HG02798 (cell line): ENCODE measurements around the gene ADTRP.
"Not testable (repeated sequence)": the region's sequence is repeated elsewhere in the genome, so short reads cannot be mapped to it uniquely, and the experiment has no call there.

ENCODE experiments used
- ATAC-seq: cut with Tn5 transposase; IDR thresholded peaks from one replicate; pipeline ENCODE4 v1.9.1; 2021; ENCODE audit warnings: mild to moderate bottlenecking; ENCODE audit not compliant: unreplicated experiment, poor library complexity

Gene ADTRP

DNA sequence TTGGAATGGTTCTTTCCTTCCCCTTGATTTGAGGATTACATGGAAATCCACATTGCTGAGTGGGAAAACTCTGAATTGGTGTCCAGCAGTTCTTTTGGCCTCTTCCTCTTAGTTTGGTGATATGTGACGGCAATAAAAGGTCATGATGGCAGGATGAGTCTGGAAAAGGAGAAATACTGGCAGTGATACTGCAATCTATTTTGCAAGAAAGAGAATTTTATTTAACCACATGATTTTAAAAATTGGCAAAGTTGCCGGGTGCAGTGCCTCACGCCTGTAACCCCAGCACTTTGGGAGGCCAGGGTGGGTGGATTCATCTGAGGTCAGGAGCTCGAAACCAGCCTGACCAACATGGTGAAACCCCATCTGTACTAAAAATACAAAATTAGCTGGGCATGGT, 73.1 kb downstream of the ADTRP start:
- ATAC-seq: no peak

DNA sequence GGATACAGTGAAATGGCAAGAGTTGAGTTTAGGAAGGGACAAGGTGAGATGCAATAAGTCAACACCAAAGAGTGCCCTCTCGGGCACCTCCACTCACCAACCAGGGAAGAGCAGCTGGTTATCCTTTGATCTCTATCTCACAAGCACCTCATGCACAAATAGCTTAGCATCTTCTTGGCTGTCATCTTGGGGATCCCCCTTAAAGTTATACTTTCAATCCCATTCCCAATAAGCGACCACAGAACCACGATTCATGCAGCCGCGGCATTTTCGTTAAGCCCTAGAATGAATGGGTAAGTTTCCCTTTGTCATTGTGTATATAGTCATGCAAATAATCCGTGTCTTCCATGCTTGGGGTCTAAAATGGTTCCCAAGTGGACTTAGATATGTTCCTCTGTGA, 73.5 kb downstream of the ADTRP start:
- ATAC-seq: no peak

DNA sequence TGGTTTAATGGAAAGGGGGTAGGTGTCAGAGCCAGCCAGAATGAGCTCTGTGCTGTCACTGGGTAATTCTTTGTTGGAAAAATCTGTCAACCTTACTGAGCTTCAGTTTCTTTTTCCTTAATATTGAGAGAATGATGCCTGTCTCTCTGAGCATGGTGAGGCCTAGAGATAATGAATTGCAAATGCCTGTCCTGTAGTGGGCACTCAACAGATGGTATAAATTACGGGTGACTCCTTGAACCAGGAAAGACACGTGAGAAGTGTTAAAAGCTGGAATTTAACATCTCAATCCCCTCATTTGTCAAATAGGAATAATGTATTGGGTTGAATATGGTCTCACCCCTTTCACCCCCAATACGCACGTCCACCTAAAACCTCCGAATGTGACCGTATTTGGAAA, 74.9 kb downstream of the ADTRP start:
- ATAC-seq: no peak

DNA sequence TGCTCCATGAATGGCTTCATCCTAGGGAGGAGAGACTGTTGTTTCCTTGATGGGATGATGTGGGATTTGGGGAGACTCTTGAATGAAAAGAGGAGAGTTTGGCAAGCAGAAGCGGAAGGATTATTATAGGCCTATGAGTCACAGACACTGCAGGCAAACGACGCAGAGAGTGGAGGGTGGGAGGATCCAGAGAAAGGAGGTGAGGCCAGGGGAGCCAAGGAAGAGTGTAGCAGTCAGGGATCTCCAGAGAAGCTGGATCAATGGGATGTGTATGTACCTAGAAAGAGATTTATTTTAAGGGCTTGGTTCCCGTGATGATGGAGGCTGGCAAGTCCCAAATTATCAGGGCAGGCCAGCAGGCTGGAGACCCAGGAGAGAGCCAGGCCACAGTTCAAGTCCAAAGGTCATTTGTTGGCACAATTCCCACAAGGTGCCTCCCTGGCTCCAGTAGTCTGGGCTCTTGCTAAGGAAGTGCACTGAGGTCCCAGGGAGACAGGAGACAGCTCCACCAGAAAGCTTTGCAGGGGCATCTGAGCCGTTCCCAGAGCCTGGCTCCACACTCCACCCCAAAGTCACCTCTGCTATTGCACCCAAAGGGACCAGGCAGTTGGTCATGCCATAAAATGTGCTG, 76.0 kb downstream of the ADTRP start:
- no peak for ATAC-seq

DNA sequence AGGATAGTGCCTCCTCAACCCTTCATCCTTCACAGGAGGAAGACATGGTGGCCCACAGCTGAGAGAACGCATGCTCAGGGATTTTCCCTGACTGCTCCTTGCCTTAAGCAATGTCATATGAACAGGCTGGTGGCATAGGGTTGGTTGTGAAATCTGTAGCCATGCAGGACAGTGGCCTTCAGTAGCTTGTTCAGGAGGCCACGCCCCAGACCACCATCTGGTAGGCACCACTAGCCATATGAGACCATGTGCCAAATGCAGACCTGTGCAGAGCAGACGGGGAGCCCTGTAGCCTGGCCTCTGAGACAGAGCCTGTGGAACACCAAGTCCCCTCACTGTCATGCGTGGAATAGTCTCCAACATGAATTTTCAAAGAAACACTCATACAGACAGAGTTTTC, 76.5 kb downstream of the ADTRP start:
- no peak for ATAC-seq

DNA sequence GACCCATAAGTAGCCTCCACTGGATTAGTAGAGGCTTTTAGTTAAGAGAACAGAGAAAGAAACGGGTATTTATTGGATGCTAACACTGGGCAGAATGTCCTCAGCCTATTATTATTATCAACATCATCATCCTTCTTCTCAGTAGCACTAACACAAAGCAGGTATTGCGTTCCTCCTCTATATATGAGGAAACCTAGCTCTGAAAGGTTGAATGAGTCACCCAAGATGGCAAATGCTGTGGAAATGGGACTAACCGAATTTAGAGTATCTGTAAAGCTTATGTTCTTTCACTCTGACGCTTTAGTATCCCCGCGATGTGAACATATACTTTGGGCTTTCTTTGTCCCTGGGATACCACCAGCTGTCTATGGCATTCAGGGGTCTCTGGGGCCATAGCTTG, 77.0 kb downstream of the ADTRP start:
- ATAC-seq: no peak

- no peak for ATAC-seq
These were observed 78.4 kb downstream of the ADTRP start for GRCh38 chr6:11700118-11700718.

DNA sequence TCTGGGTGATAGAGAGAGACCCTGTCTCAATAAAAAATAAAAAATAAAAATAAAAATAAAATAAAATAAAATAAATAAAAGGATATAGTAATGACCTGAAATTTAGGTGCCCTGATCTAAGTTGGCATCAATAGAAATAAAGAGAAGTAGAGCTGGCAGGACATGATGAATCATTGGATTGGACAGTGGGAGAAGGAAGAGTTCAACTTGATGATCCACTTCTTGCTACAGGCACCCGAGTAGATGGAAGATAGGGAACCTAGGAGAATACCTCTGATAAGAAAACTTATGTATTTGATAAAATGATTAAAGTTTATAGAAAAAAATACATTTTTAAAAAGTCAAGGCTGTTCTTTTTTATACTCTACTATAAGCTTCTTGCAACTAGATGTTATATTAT, 79.0 kb downstream of the ADTRP start:
- ATAC-seq: no peak

GRCh38 chr6:11692451-11693376, 85.9 kb downstream of the ADTRP start:
- ATAC-seq: no peak

DNA sequence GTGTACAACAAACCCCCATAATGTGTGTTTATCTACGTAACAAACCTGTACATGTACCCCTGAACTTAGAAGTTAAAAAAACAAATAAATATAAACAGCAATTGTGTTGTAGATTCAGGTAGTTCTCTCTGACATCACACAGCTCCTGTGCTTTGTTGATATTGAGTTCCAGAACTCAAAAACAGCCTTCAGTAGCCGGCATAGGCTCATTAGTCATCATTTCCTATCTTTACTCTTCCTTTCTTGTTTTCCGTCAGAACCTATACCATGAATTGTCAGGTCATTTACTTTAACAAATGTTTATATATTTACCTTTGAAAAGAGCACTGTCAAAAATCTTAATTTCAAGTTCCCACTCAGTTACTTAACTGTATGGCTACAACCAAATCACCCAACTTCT, 88.8 kb downstream of the ADTRP start:
- ATAC-seq: no peak

- ATAC-seq: not testable (repeated sequence)
These were observed 89.2 kb downstream of the ADTRP start for GRCh38 chr6:11689400-11689799.

DNA sequence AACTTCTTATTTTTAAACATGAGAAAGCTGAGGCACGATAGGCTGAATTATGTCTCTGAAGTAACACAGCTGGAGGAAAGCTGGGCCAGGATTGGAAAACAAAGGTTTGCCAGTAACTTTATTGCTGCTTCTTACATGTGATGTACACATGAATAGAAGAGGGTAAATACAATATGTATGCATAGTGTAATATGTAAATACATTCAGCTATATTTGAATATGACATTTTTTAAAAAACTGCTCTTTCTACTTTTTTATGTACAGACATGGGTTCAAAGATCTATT, 90.2 kb downstream of the ADTRP start:
- ATAC-seq: no peak

- ATAC-seq: no peak
These were observed 93.0 kb downstream of the ADTRP start for GRCh38 chr6:11685481-11686093.

DNA sequence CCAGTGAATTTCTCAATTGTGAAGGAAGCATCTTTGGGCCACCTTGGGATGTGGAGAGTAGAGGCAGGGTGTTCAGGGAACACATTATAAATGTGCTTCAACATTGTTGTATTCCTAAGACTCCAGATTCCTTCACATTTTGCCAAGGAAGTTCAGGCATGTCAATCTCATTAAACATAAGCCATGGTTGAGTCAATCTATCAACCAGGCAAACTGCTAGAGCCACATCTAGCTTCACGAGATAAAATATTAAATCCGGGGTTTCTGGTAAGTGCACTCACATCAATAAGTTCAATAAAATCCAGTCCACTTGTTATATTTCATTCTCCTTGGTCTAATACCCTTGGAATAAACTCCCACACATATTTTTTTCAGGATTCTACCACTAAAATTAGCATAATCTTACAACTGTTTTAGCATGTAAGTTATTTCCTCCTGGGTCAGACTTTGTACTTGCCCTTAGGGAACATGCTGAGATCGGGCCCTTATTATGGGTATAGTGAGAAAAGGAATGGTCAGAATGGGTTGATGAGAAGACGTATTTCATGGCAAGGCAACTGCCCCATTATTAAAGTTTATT, 93.6 kb downstream of the ADTRP start:
- ATAC-seq: no peak

DNA sequence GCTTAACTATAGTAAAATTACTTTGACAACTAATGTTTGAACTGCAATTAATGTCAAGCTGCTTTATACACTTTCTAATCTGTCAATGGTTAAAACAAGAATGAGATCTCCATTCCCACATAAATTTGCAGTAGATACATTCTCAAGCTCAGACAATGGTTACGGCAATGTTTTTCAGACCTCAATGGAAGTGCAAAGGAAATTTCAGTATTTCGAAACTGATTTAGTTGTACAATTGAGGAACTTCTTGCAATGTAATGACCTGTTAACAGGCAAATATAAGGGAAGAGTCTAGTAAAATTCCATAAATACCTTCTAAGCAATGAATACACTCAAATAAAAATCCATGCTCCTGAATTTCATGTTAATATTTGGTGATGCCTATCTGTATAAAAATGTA, 94.7 kb downstream of the ADTRP start:
- no peak for ATAC-seq

DNA sequence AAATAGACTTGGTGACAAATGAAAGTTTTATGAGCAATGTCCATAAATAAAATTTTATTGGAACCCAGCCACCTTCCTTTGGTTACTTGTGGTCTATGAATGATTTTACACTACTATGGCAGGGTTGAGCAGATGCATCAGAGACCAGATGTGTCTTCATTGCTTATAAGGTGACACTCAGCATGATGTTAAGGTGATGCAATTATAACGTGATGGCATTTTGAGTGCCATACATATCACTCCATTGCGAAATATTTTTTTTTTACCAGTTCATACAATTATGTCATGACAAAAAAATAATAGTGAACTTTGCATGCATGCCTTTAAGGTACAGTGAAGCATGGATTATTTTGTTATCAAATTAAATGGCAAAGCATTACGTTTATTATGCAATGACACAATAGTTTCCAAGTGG, 96.0 kb downstream of the ADTRP start:
- ATAC-seq: no peak

GRCh38 chr6:11681770-11682169, 96.8 kb downstream of the ADTRP start:
- ATAC-seq: no peak

GRCh38 chr6:11681357-11681756, 97.2 kb downstream of the ADTRP start:
- no peak for ATAC-seq

GRCh38 chr6:11680479-11680878, 98.1 kb downstream of the ADTRP start:
- not testable (repeated sequence) for ATAC-seq

DNA sequence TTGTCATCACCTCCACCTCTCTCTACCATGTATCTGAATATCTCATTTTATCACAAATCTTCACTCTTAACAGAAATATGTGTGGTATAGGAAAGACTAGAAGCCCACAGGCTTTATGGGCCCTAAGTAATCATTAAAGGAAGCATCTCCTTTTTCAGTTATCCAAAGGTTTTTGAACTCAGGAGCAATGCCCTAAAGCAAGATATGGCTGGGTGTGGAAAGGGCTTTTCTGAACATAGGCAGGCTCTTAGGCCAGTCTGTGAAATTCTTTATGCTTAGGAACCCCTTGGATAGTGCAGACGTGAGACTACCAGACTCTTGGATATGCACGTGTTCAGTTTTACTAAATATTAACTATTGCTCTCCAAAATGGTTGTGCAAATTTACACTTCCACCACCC, 99.5 kb downstream of the ADTRP start:
- ATAC-seq: no peak

DNA sequence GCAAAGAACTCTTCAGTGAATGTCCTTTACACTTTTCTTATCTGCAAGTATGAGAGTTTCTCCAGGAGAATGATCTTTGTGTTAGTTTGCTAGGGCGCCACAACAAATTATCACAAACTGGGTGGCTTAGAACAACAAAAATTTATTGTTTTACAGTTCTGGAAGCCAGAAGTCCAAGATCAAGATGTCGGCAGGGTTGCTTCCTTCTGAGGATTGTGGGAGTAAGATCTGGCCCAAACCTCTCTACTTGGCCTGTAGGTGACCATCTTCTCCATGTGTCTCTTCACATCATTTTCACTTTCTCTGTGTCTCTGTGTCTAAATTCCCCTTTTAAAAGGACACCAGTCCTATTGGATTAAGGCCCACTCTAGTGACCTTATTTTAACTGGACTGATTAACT, 103.0 kb downstream of the ADTRP start:
- no peak for ATAC-seq
